GM12875 (cell line): ENCODE results near the gene GRPEL1.

Experiments
- H3K4me3 ChIP-seq: one replicate; pipeline ENCODE4 v1.5.1; 2011; ENCODE audit warnings: low read depth, low read length, control low read depth
- TF ChIP-seq, protein P1 (sequence below): IDR thresholded peaks from 2 replicates; pipeline ENCODE4 v1.5.1; 2011; ENCODE audit warnings: low read depth, mild to moderate bottlenecking, control low read depth, inconsistent platforms, low read length, moderate library complexity, borderline replicate concordance; ENCODE audit not compliant: insufficient read depth

The GRPEL1 gene

DNA sequence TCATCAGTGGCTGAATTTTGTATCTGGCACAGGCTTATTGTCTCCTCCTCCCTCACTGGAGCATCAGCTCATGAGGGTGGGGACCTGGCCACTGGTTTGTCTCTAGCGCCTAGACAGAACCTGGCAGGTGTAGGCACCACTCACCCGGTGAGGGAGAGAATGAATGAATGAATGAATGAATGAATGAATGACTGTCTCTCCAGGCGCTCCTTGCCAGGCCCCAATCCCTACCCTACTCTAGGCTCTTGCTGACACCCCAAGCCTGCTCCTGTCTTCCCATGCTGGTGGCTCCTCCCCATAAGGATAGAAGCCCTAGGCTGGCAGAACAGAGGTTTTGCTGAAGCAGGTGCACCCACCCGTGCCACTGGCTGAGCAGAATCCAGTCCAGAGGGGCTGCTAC, 41.3 kb upstream of the GRPEL1 start:
- TF ChIP-seq, protein P1, sequence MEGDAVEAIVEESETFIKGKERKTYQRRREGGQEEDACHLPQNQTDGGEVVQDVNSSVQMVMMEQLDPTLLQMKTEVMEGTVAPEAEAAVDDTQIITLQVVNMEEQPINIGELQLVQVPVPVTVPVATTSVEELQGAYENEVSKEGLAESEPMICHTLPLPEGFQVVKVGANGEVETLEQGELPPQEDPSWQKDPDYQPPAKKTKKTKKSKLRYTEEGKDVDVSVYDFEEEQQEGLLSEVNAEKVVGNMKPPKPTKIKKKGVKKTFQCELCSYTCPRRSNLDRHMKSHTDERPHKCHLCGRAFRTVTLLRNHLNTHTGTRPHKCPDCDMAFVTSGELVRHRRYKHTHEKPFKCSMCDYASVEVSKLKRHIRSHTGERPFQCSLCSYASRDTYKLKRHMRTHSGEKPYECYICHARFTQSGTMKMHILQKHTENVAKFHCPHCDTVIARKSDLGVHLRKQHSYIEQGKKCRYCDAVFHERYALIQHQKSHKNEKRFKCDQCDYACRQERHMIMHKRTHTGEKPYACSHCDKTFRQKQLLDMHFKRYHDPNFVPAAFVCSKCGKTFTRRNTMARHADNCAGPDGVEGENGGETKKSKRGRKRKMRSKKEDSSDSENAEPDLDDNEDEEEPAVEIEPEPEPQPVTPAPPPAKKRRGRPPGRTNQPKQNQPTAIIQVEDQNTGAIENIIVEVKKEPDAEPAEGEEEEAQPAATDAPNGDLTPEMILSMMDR, result no peak
- H3K4me3 ChIP-seq, result no peak overlapping the region

- no peak overlapping the region for H3K4me3 ChIP-seq
- TF ChIP-seq, protein P1, result no peak
Observed at GRCh38 chr4:7108660-7109059, 40.8 kb upstream of the GRPEL1 start.

- no peak overlapping the region for H3K4me3 ChIP-seq
- TF ChIP-seq, protein P1, result no peak
Observed at GRCh38 chr4:7108046-7108625, 40.3 kb upstream of the GRPEL1 start.

DNA sequence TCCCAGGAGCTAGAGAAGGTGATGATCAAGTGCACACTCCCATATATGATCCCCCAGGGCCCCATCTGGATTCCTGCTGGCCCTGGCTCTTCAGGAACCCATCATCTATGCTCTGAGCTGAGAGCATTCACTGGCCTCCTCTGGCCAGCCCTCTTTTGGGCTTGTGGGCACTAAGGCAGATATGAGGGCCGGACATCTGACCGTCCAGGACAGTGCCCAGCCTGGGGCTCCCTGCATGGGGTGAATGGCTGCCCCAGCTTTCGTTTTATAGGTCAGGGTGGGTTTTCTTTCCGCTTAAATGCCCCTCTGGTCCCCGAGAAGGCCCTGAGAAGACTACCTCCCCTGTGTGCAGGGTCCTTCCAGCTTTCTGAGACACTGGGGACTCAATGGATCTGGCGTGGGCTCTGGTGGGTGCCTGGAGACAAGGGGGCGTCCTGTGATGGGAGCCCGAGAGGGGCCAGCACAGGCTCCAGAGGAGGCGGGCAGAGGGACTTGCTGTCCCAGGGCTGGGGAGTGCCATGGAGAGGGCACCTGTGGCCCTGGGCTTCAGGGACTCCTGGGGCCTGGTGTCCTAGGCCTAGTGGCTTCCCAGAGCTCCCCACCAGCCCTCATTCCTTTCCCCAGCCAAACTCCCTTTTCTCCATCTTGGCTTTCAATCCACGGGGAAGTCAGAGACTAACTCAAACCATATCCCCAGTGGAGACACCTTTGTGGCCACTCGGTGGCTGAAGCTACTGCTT, 39.5 kb upstream of the GRPEL1 start:
- TF ChIP-seq, protein P1, result no peak
- H3K4me3 ChIP-seq, result no peak overlapping the region

DNA sequence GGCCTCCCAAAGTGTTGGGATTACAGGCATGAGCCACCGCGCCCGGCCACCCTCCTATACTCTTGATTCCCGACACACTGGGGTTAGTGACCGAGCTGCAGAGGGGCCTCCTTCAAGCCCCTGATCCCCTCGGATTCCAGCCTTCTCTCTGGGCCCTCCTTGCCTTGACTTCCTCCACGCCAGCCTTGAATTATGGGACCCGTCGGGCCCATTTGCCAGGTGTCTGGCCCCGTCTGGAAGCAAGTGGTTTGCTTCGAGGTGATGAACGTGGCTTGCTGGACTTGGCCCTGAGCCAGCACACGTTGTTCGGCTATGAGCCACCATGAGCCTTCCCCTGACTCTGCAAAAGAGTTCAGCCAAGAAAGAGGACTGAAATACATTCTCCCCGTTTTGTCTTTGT, 37.4 kb upstream of the GRPEL1 start:
- H3K4me3 ChIP-seq, result no peak overlapping the region
- TF ChIP-seq, protein P1, result no peak

- H3K4me3 ChIP-seq, result no peak overlapping the region
- TF ChIP-seq, protein P1, result no peak
Observed at GRCh38 chr4:7104366-7105031, 36.6 kb upstream of the GRPEL1 start.
